ENCODE results near the gene TMEM184A. TPM values are rescaled to one million over a fixed set of nuclear protein-coding genes. Genes with fewer than 3 reads are reported as not detected.

TMEM184A gene
- total and polyA plus RNA-seq, 2 experiments from 2014 or later, result 0.18 to 0.66 TPM

DNA sequence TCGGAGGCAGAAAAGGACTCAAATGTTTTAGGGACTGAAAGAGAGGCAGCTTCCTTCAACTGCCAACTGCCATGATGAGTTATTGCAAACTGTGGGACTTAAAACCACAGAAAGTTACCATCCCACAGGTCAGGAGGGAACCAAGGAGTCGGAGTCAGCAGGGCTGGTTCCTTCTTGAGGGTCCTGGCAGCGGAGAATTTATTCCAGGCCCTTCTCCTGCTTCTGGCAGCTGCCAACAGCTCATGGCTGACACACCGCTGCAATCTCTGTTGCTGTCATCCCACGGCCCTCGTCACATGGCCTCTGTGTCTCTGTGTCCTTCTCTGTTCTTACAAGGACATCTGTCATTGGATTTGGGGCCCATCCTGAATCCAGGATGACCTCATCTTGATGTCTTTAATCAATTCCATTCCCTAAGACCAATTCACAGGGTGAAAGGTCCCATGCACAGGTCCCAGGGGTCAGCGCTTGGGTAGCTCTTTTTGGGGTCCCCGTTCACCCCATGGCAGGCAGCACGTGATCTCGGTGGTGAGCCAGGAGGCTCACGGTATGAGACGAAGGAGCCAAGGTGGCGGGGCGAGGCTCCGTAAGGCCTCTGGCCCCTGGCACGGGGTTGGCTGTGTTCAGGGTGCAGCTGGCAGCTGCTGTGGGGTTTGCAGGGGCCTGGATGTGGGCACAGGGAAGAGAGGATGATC is 41.2 kb upstream of the TMEM184A start (continued):
- TF ChIP-seq ZNF462 (CRISPR knock-in tag; IDR thresholded peaks at IDR 0.05), result no peak
- TF ChIP-seq, protein P1, sequence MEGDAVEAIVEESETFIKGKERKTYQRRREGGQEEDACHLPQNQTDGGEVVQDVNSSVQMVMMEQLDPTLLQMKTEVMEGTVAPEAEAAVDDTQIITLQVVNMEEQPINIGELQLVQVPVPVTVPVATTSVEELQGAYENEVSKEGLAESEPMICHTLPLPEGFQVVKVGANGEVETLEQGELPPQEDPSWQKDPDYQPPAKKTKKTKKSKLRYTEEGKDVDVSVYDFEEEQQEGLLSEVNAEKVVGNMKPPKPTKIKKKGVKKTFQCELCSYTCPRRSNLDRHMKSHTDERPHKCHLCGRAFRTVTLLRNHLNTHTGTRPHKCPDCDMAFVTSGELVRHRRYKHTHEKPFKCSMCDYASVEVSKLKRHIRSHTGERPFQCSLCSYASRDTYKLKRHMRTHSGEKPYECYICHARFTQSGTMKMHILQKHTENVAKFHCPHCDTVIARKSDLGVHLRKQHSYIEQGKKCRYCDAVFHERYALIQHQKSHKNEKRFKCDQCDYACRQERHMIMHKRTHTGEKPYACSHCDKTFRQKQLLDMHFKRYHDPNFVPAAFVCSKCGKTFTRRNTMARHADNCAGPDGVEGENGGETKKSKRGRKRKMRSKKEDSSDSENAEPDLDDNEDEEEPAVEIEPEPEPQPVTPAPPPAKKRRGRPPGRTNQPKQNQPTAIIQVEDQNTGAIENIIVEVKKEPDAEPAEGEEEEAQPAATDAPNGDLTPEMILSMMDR (conservative IDR thresholded peaks at IDR 0.05; ENCODE audit: low read depth in 2 of 2), result no peak
- TF ChIP-seq, protein P2, sequence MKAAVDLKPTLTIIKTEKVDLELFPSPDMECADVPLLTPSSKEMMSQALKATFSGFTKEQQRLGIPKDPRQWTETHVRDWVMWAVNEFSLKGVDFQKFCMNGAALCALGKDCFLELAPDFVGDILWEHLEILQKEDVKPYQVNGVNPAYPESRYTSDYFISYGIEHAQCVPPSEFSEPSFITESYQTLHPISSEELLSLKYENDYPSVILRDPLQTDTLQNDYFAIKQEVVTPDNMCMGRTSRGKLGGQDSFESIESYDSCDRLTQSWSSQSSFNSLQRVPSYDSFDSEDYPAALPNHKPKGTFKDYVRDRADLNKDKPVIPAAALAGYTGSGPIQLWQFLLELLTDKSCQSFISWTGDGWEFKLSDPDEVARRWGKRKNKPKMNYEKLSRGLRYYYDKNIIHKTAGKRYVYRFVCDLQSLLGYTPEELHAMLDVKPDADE (IDR thresholded peaks at IDR 0.05), result no peak
- no peak for TF ChIP-seq EZH2phosphoT487 (IDR thresholded peaks at IDR 0.05; ENCODE audit: unreplicated experiment)
- no peak for TF ChIP-seq ZNF114 (CRISPR knock-in tag; IDR thresholded peaks at IDR 0.05)
- TF ChIP-seq ZNF331 (CRISPR knock-in tag; IDR thresholded peaks at IDR 0.05; ENCODE audit: low read depth), result no peak
- TF ChIP-seq CREB1 (CRISPR knock-in tag; IDR thresholded peaks at IDR 0.05; ENCODE audit: low read depth), result no peak
- no peak for TF ChIP-seq EZH2 (IDR thresholded peaks at IDR 0.05; ENCODE audit: low read depth, unreplicated experiment)
